HG03442 (cell line): ENCODE results near the gene QRICH2.

ENCODE experiments used
- ATAC-seq: cut with Tn5 transposase; IDR thresholded peaks from one replicate; pipeline ENCODE4 v1.9.1; 2021; ENCODE audit warnings: mild to moderate bottlenecking, moderate library complexity; ENCODE audit not compliant: unreplicated experiment

QRICH2 gene

DNA sequence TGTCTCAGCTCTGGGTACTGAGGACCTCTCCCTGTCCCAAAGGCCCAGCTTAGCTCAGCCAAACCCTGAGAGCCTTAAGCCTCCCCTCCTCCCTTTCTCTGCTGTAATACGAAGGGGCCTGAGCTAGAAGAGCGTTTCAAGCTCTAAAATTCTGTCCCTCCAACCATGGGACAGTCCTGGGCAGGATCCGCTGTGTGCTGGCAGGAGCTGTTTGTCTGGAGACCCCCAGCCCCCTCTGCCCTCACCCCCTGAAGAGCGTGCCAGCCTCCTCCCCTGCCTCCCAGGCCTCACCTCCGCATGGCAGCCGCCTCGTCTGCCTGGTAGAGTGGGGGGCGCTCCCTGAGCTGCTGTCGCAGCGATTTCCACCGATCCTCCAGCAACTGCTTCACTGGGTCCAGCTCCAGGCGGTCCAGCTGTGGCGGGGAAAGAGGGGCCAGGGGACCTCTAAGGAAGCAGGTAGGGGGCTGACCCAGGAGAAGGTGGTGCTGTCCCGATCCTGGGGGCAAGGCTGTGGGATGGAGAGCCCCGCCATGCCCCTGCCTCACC, 28.3 kb downstream of the QRICH2 start:
- ATAC-seq: no peak

DNA sequence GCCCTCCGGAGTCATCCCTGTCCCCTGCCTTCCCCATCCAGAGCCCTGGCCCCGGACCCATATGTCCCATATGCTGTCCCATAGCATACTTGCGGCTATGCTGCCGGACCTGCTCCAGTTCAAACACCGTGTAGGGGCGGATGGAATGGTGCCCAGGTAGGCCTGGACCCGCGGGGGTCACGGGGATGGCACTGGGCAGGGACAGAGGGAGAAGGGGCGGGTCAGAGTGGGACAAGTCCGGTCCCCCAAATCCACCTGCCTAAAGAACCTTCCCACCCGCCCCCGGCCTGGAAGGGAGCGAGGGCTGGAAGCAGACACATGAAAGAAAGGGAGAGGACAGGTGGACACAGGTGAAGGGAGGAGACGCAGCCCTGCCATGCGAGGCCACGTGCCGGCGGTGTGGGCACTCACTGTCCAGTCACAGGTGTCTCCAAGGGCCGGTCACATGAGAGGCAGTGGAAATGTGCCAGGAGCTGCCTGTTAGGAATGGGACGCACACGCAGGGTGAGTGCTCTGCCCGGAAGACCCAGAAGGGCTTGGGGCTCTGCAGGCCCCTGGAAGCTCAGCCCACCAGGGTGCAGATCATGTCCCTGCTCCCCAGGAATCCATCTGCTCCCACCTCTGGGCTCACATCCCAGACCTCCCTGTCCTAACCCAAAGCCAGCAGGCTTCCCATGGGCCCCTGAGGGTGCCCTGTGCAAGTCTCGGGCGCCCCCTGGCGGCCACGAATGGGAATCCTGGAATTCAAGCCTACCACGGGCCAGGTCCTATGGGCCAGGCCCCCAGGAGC, 28.9 kb downstream of the QRICH2 start:
- ATAC-seq: no peak

DNA sequence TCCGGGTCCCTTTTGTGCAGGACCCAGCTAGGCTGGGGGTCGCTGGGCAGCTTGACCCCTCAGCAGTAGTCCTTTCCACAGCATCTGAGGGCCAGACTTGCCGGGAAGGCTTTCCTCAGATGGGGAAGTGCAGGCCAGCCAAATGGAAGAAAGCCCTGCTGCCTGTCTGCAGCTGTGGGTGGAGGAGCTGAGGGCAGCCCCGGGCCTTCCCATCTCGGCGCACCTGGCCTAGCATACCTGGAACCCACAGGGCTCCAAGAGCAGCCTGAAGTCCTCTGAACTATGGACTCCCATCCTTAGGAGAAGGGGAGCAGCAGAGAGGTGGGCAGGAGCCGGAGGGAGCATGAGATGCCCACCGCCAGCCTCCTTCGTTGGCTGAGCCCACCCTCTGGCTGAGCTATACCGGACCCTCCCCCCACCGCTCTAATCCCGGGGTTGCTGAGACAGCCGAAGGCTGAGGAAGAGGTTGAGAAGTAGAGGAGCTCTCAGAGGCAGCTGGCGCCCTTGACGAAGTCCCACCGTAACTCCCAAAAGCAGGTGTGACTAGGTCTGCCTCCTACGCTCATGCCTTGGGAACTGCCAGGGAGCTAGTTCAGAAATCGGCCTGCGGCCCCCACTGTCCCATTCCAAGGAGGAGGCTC, 29.7 kb downstream of the QRICH2 start:
- ATAC-seq: no peak

DNA sequence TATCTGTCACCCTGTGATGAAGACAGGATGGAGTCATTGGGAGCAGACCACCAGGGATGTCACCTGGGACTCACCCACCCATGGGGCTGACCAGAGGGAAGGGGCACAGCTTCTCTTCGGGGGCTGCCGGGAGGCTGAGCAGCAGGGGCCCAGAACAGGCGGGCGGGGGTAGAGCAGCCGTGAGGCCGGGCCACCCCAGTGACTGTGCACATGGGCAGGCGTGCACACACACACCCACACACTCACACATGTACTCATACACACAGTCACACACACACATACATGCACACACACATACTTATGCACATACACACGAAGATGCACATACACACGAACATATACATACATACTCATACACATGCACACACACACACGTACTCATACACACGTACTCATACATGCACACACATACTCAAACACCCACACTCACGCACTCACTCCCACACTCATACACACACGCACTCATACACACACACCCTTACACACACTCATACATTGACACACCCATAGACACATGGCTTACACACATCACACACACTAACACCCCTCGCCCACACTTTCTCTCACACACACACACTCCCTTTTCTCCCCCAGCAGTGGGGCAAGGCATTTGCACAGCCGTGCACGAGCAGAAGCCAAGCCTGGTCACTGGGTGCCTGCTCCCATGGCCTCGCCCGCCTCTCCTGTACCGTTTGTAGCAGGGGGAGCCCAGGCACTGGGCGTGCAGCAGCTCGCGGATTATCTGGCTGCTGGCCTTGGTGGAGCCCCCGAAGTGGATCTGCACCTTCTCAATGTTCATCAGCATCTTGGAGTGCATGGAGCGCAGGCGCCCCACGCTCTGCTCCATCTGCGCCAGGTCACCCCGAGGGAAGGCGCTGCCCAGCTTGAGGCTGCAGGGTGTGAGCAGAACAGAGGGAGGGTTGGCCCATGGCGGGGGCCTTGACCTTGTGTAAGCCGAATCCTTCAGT, 30.5 kb downstream of the QRICH2 start:
- no peak for ATAC-seq

DNA sequence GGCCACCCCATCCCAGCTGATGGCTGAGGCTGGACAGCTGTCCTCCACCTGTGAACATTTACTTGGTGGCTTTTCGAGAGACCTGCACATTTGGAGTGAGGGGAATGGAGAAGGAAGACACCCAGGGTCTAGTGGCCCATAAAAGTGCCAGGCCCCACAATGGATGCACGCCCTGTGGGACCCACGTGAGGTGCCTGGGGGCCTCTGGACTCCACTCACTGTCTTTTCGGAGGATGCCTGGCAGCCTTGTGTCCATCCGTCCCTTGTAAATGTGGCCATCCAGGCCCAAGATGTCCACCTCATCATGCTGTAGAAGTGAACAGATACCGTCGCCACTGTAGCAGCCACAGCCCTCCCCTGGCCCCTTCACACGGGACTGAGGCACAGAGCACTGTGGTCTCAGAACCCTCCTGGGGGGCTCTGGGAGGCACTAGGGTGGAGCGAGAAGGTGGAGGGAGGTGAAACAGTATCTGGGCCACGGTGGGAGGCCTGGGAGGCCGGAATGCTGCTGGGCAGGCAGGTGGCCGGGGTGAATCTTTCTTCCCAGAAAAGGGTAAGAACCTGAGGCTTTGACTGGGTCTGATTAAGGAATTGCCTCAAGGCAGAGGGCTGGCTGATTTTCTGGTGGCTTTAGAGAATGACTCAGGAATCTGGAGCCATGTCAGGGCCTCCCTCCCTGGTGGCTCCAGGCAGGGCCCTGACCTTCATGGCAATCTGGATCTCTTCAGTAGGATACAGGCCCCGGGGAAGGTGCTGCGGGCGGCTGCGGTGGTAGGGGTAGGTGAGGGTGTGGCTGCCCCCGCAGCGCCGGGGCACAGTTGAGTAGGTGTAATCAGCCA, 31.4 kb downstream of the QRICH2 start:
- no peak for ATAC-seq

DNA sequence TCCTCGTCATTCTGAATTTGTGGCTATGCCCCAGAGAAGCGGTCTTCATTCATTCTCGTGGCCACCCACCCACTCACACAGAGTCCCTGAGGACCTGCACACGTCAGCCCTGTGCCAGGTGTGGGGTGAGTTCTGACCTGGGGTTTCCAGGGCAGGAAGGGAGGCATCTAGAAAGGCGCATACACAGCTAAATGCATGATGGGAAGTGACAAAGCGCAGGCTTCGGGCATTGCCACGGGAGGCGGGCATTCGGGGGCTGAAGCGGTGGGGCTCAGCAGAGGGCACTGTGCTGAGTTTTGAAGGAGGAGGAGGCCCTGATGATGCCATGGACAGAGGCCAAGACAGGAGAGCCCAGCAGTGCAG, 32.0 kb downstream of the QRICH2 start:
- no peak for ATAC-seq

DNA sequence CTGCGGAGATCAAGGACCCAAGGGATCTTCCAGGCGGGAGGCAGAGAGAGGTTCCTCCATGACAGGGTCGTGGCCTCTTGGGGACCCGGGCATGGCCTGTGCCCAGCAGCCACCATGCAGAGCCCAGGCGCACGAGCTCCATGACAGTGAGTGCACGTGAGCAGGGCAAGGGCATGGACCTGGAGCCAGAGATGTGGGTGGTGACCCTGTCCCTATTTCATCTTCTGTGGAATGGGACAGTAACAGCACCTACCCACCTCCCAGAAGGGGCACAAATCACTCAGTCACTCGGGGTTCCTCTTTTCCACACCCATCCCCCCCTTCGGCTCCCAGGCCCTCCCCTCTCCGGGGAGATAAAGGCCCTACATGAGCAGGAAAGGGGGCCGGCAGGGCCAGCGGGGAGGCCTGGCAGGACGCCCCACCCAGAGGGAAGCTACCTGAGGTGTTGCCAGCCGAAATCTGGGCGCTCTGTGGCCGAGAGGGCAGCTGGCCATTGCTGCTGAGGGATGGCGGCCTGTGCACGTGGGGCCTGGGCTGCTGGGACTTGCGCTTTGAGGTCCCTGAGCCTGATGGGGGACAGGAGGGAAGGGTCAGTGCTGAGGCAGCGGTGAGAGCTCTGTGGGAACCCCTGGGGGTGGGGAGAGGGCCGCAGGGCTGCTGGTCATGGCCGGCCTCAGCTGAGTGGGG, 32.6 kb downstream of the QRICH2 start:
- no peak for ATAC-seq

DNA sequence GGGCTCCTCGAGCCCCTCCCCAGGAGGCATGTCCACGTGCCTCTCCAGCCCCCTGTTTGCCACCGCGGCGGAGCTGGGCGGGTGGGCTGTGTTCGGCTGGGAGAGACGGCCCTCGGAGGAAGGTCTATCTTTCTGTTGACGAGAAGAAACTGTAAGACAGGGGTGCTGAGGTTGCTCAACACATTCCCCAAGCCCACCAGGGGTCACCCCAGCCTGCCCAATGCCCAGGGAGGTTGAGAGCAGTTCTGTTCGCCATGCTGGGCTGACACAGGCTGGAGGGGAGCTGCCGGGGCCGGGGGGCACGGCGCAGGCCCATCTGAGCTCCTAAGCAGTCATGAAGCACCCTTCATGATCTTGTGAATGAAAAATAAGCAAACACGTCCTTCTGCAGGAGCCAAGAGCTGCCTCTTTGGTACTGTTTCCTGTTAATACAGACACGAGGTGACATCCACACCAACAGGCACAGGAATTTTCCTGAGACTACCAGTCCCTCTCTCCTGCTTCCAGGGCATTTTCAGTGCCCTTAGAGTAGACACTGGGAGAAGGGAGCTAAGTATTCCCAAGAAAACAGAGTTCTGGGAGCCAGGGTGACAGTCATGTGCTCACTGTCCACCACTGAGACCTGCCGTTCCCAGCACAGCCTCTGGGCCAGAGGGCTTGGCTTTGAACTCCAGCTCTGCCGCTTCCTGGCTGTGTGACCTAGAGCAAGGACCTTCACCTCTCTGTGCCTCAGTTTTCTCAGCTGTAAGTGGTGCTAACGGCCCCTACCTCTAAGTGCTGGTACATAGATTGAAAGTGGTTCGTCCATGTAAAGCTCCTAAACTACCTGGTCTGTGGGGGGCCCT, 33.7 kb downstream of the QRICH2 start:
- no peak for ATAC-seq

DNA sequence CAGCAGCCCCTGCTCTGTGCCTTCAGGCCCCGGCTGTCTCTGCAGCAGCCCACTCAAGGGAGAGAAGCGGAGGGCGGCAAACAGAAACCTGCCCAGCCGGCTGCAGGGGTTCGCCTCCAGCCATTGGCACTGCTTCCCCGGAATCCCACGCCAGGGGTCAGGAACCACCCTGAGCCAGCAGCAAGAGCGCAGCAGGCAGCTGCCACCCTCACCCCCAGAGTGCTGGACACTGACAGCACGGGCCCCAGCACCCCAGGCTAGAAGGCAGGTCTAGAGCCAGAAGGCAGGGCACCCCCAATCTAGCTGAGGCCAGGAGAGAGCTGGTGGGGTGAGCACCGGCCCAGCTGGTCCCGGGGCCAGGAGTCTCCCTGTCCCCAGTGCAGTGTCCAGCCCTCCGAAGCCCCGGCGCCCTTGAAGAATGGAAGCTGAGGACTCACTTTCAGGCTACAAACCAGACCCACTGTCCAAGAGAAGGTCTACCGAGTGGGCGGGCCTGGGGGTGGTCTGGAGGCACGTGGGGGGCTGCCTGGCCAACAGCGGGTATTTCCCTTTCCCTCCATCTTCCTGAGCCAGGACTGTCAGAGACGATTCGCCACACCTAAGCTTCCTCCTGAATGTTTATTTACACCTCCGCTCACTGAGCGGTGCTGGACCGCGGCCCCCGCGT, 34.5 kb downstream of the QRICH2 start:
- no peak for ATAC-seq

DNA sequence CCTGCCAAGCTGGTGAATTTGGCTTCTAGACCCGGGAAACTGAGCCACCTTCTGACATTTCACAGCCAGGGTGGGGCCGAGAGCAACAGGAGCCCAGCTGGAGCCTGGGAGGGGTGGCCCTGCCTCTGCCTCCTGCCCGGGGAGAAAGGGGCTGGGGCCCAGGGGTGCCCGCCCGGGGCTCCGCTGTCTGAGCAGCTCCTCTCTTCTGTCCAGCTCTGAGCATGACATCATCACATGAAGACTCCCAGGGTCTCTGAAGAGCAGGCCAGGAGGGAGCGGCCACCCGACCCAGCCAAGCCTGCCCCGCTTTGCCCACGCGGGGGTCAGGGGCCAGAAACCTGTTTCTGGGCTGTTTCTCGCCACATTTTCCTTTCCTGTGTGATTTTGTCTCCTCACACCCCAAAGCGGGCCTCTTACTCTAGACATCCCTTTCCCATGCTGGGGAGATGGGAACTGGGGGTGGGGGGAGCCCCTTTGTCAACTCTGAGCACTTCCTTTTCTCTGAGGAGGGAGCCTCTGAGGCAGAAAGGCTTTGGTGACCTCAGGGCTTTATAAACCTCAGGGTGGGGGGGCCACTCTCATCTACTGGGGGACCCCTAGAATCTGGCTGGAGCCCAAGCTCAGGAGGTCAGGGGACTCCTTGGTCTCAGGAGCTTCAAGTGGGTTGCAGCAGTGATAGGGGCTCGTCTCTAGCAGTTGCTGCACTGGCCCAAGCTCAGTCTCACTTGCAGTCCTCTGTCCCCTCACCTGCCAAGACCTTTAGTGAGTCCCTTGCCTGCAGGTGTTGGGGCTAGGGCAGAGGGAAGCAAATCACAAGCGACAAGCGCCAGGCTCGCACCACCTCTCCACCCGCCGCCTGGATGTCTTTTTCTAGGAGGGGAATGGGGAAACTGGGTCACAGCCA, 35.3 kb downstream of the QRICH2 start:
- ATAC-seq: peak; percentile 18

DNA sequence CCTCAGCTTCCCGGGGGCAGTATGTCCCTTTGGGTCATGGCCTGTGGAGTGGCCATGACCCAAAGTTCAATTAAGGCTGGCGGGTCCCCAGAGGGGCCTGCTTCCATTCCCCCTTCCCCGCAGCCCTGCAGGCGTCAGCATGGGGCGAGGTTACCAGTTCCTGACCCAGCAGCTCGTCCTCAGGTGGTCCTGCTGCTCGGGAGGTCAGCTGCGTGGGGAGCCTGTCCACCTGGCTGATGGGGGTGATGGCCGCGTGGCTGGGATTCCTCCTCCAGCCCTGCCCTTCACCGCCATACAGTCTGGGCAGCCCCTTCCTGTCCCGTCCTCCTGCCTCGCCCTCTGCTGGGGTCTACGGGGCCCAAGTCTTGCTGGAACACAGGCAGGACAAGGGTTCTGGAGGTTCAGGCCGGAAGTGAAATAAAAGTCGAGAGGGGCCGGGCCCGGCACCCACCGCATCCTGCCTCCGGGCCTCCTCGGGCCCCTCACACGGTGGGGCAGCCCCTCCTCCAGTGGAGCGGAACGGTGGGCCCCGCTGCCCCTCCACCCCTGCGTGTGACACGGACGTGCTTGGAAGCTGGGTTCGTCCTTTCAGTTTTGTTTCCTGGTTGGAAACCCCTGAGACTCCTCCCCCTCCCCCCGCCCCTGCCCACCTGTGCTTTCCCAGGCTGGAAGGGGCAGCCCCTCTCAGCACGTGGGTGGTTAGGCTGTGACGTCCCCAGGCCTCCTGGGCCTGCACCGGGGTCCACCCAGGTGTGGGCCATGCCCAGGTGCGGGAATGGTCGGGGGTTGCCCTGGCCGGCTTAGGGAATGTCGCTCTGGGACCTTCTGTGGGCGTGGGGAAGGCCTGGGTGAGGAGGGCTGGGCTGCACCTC, 36.2 kb downstream of the QRICH2 start:
- peak; percentile 43 for ATAC-seq

DNA sequence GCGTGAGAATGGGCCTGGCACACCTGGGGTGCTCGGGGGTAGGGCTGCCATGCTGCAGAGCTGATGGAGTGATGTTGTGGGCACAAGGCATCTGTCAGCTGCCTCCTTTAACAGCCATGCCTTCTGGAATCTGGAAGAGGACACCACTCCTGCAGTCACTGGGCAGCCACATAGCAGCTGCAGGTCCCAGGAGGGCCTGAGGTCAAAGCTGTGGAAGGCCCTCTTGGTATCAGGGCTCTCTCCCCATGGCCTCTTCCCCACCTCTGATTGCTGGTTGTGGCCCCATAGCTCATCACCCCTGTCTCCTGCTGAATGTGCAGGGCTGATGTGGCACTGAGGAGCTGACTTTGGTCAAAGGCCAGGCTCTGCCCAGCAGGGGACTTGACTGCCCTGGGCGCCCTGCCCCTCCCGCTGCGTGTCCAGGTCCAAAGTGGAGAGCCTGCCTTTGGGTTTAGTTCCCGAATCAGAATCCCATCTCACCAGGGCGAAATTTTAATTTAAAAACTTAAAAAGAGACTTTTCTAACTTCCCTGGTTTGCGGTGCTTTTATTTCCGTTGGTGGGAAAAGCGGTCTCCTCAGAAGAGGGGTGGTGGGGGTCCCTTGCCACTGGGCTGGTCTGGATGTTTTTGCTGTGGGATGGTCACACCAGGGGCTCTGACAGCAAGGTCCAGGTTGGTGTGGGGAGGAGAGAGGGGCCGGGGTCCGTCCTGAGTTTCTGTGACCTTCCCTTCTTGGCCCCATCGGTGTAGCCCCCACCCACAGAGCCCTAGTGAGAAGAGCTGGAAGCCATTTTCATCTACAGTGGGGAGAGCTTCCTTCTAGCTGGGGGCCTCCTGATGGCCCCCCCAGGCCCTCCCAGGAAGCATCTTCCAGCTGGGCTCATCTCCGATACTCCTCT, 37.1 kb downstream of the QRICH2 start:
- no peak for ATAC-seq

DNA sequence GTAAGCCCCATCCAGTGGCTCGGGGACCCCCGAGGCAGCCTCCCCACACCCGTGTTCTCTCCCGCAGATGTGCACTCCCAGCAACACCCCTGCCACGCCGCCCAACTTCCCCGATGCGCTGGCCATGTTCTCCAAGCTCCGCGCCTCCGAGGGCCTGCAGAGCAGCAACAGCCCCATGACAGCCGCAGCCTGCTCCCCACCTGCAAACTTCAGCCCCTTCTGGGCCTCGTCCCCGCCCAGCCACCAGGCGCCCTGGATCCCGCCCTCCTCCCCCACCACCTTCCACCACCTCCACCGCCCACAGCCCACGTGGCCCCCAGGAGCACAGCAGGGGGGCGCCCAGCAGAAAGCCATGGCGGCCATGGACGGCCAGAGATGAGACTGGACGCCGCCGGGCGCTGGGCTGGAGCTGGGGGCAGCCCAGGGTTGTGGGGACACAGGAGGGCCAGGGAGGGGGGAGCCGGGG, 37.9 kb downstream of the QRICH2 start:
- no peak for ATAC-seq

DNA sequence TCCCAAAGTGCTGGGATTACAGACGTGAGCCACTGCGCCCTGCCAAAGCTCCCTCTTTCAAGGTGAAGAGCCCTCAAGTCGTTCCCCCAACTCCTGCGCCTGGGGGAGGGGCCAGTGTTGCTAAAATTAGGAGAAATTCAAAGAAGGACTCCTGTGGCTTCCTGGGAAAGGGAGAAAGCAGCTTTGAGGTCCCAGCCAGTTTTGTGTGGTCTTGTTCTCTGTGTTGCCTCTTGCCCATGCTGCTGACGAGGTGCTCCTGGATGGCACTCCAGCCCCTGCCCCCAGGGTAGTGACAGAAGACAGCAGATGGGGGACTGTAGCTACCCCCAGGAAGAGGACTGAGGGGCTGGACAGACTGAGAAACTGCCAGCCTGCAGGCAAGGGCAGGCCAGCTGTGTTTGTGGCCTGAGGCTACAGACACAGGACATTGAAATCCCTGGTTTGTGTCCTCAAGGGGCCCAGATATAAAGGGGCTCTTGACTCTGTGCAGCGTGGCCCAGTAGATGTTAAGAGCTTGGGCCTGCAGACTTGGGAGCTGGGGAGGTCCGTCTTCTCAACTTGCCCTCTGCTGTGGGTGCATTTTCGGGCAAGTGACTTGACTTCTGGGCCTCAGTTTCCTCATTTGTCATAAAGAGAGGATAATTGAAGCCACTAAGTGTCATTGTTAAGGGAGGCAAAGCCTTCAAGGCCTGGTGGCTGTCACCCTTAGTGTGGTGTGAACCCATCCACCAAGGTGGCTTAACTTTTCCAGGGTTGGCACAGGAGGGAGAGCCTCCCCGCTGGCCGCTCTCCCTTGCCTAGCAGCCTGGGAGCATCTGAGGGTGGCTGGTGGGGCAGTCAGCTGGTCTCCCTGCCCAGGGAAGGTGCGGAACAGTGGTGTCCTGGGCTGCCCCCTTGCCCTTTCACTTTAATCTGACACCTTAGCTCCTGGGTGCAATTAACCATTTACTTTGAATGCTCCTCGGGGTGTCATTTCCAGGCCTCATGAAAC, 38.8 kb downstream of the QRICH2 start:
- no peak for ATAC-seq
